GM23338 (cell line): ENCODE measurements around the gene USP6NL. TPM values are rescaled to one million over a fixed set of nuclear protein-coding genes. Genes with fewer than 3 reads are reported as not detected.

Experiments used
- ATAC-seq: fragments of 200-7000 bp; cut with Tn5 transposase; 3 replicates; pipeline ENCODE4 v1.9.1; 2020
- DNase-seq: peaks from one replicate; pipeline ENCODE4 v3.0.0-alpha.2; 2015; ENCODE audit warnings: low spot score
- H2AFZ ChIP-seq: fragments of 200-600 bp; sonication (generic); 2 replicates; pipeline ENCODE4 v1.8.0; 2016; ENCODE audit warnings: antibody characterized with exemption, mild to moderate bottlenecking, moderate library complexity
- H3F3A ChIP-seq: fragments of 200-600 bp; sonication (generic); replicated peaks from 2 replicates; pipeline ENCODE4 v1.8.0; 2017; ENCODE audit warnings: antibody characterized with exemption, mixed run types, low read depth
- H3K27ac ChIP-seq: fragments of 200-600 bp; sonication (generic); 2 replicates; pipeline ENCODE4 v1.6.1; 2016; ENCODE audit warnings: low read depth
- H3K27me3 ChIP-seq: fragments of 200-600 bp; sonication (generic); 2 replicates; pipeline ENCODE4 v1.8.0; 2016; ENCODE audit warnings: mild to moderate bottlenecking, mixed run types, moderate library complexity; ENCODE audit not compliant: insufficient read depth
- H3K36me3 ChIP-seq: fragments of 200-600 bp; sonication (generic); 2 replicates; pipeline ENCODE4 v1.8.0; 2016; ENCODE audit warnings: mild to moderate bottlenecking; ENCODE audit not compliant: insufficient read depth
- H3K4me1 ChIP-seq: fragments of 200-600 bp; sonication (generic); 2 replicates; pipeline ENCODE4 v1.8.0; 2016; ENCODE audit warnings: mild to moderate bottlenecking, moderate library complexity; ENCODE audit not compliant: insufficient read depth
- H3K4me2 ChIP-seq: fragments of 200-600 bp; sonication (generic); 2 replicates; pipeline ENCODE4 v1.7.1; 2017; ENCODE audit warnings: mixed run types
- H3K4me3 ChIP-seq: fragments of 200-600 bp; sonication (generic); 2 replicates; pipeline ENCODE4 v1.6.1; 2016; ENCODE audit warnings: mixed run types
- H3K79me2 ChIP-seq: fragments of 200-600 bp; sonication (generic); replicated peaks from 2 replicates; pipeline ENCODE4 v1.8.0; 2017; ENCODE audit warnings: mild to moderate bottlenecking; ENCODE audit not compliant: insufficient read depth
- H3K9me2 ChIP-seq: fragments of 200-600 bp; sonication (generic); 2 replicates; pipeline ENCODE4 v1.8.0; 2017; ENCODE audit not compliant: insufficient read depth
- H4K20me1 ChIP-seq: fragments of 200-600 bp; sonication (generic); replicated peaks from 2 replicates; pipeline ENCODE4 v1.8.0; 2017; ENCODE audit warnings: mild to moderate bottlenecking; ENCODE audit not compliant: insufficient read depth
- H3K27ac Mint-ChIP-seq: 2 replicates; pipeline ENCODE4 v1.8.0; 2020; ENCODE audit warnings: inconsistent platforms, mild to moderate bottlenecking, moderate library complexity, mixed read lengths
- H3K27me3 Mint-ChIP-seq: 3 replicates; pipeline ENCODE4 v1.8.0; 2022; ENCODE audit warnings: low read depth, mild to moderate bottlenecking, moderate library complexity, mixed read lengths, inconsistent platforms; ENCODE audit not compliant: insufficient read depth, poor library complexity
- H3K36me3 Mint-ChIP-seq: 3 replicates; pipeline ENCODE4 v1.8.0; 2021; ENCODE audit warnings: low read depth, mild to moderate bottlenecking, inconsistent platforms, moderate library complexity, mixed read lengths
- H3K4me1 Mint-ChIP-seq: 3 replicates; pipeline ENCODE4 v1.8.0; 2020; ENCODE audit warnings: mild to moderate bottlenecking, inconsistent platforms, mixed read lengths
- H3K4me3 Mint-ChIP-seq: 3 replicates; pipeline ENCODE4 v1.8.0; 2021; ENCODE audit warnings: moderate library complexity, mild to moderate bottlenecking, inconsistent platforms, mixed read lengths
- H3K9me3 Mint-ChIP-seq: 3 replicates; pipeline ENCODE4 v1.8.0; 2020; ENCODE audit warnings: moderate library complexity, mild to moderate bottlenecking, inconsistent platforms, mixed read lengths
- CREB1 ChIP-seq: fragments of 250-450 bp; sonication (Bioruptor Pico); IDR thresholded peaks from 2 replicates; pipeline ENCODE4 v1.5.0; 2020; ENCODE audit warnings: low read depth, mild to moderate bottlenecking, moderate library complexity
- ETS1 ChIP-seq: IDR thresholded peaks from 2 replicates; pipeline ENCODE4 v1.6.1; 2016; ENCODE audit warnings: antibody characterized with exemption
- EZH2 ChIP-seq: fragments of 200-600 bp; sonication (generic); IDR thresholded peaks from one replicate; pipeline ENCODE4 v1.8.0; 2017; ENCODE audit warnings: antibody characterized with exemption, mild to moderate bottlenecking, low read depth; ENCODE audit not compliant: unreplicated experiment
- EZH2phosphoT487 ChIP-seq: fragments of 200-600 bp; sonication (generic); IDR thresholded peaks from one replicate; pipeline ENCODE4 v1.8.1; 2018; ENCODE audit warnings: antibody characterized with exemption; ENCODE audit not compliant: unreplicated experiment
- JUNB ChIP-seq: IDR thresholded peaks from one replicate; pipeline ENCODE4 v1.6.1; 2016; ENCODE audit warnings: antibody characterized with exemption; ENCODE audit not compliant: unreplicated experiment
- NANOG ChIP-seq: IDR thresholded peaks from 2 replicates; pipeline ENCODE4 v1.6.1; 2016; ENCODE audit warnings: antibody characterized with exemption, borderline replicate concordance
- POLR2AphosphoS5 ChIP-seq: IDR thresholded peaks from 2 replicates; pipeline ENCODE4 v1.6.1; 2016; ENCODE audit warnings: antibody characterized with exemption, low read depth
- STAT1 ChIP-seq: IDR thresholded peaks from one replicate; pipeline ENCODE4 v1.6.1; 2016; ENCODE audit warnings: antibody characterized with exemption; ENCODE audit not compliant: unreplicated experiment
- ZNF114 ChIP-seq: fragments of 250-450 bp; sonication (Bioruptor Pico); IDR thresholded peaks from 2 replicates; pipeline ENCODE4 v1.5.0; 2020; ENCODE audit warnings: mild to moderate bottlenecking, moderate library complexity
- ZNF331 ChIP-seq: fragments of 250-450 bp; sonication (Bioruptor Pico); IDR thresholded peaks from 2 replicates; pipeline ENCODE4 v1.5.0; 2020; ENCODE audit warnings: low read depth, mild to moderate bottlenecking, moderate library complexity
- polyA plus RNA-seq: library from polyadenylated mRNA; unstranded; fragments of >200 nt; fragmentation: Nextera tagmentation; extraction: Ambion mirVana; gene quantifications from 2 replicates; pipeline ENCODE4 v1.2.1, GENCODE V29; 2016
- total RNA-seq: library from RNA; depleted of rRNA; stranded (reverse); fragments of >200 nt; shearing (Covaris generic); gene quantifications from 2 replicates; pipeline ENCODE4 v1.2.3, GENCODE V29; 2014
- TF ChIP-seq, protein P1 (sequence below): IDR thresholded peaks from one replicate; pipeline ENCODE4 v1.6.1; 2018; ENCODE audit warnings: antibody characterized with exemption; ENCODE audit not compliant: unreplicated experiment
- TF ChIP-seq, protein P2 (sequence below), 2 experiments: fragments of 200-600 bp in 1 of 2; sonication (generic) in 1 of 2; conservative IDR thresholded peaks; 2 replicates each; pipeline versions ENCODE4 v1.5.1 to v1.6.1; 2016 to 2017; ENCODE audit warnings: antibody characterized with exemption in 2 of 2, low read depth in 2 of 2, mild to moderate bottlenecking in 2 of 2, moderate library complexity in 1 of 2
- TF ChIP-seq, protein P3 (sequence below): fragments of 250-450 bp; sonication (Bioruptor Pico); IDR thresholded peaks from 2 replicates; pipeline ENCODE4 v1.5.0; 2020; ENCODE audit warnings: mild to moderate bottlenecking, moderate library complexity

Gene USP6NL
- total and polyA plus RNA-seq, 2 experiments from 2014 or later: 8.1 to 29.7 TPM

DNA sequence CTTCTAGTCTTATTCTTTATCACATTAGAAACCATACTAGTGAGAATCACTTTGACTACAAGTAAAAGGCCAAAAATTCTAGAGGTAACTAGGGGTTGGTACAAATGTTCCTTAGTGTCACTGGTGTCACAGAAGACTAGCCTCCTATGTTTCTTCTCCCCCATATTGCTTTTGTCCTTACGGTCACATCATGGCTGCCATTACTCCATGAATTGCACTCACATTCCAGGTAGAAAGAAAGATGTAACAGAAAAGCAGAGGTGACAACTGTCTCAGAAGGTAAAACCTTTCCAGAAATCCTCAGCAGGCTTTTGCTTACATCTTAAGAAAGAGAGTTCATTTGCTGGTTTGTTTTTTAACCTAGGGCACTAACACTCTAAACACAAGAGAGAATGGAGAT is 42.9 kb downstream of the USP6NL start:
- no peak overlapping the region for H3K4me2 ChIP-seq
- Mint-ChIP-seq H3K27ac (no peak overlapping the region), H3K9me3 (no peaks in the 10 kb centered on the region), H3K4me1 (peaks cover 24% of the 10 kb centered on the region), H3K4me3 (no peak overlapping the region), H3K27me3 (peaks cover 3% of the 10 kb centered on the region), H3K36me3 (peaks cover 4% of the 10 kb centered on the region; the same call in 1 of the 3 replicates)
- peaks cover 3% of the 10 kb centered on the region; the same call in 1 of the 2 replicates for H3K4me1 ChIP-seq
- H3K27ac ChIP-seq: no peak overlapping the region
- H3K27me3 ChIP-seq: no peaks in the 10 kb centered on the region
- peaks cover 100% of the 10 kb centered on the region for H3K79me2 ChIP-seq
- DNase-seq: no peak
- no peak overlapping the region for H3K4me3 ChIP-seq
- no peaks in the 10 kb centered on the region for H3K36me3 ChIP-seq
- no peak for ATAC-seq
- peaks cover 14% of the 10 kb centered on the region for H4K20me1 ChIP-seq
- no peaks in the 10 kb centered on the region for H3F3A ChIP-seq
- H2AFZ ChIP-seq: no peak overlapping the region
- H3K9me2 ChIP-seq: no peaks in the 10 kb centered on the region
- TF ChIP-seq ETS1 (no peak), CREB1 (CRISPR knock-in tag) (no peak), STAT1 (no peak), JUNB (no peak), EZH2phosphoT487 (no peak), ZNF331 (CRISPR knock-in tag) (no peak), EZH2 (no peak), NANOG (no peak), ZNF114 (no peak), POLR2AphosphoS5 (no peak)
- TF ChIP-seq, protein P1, sequence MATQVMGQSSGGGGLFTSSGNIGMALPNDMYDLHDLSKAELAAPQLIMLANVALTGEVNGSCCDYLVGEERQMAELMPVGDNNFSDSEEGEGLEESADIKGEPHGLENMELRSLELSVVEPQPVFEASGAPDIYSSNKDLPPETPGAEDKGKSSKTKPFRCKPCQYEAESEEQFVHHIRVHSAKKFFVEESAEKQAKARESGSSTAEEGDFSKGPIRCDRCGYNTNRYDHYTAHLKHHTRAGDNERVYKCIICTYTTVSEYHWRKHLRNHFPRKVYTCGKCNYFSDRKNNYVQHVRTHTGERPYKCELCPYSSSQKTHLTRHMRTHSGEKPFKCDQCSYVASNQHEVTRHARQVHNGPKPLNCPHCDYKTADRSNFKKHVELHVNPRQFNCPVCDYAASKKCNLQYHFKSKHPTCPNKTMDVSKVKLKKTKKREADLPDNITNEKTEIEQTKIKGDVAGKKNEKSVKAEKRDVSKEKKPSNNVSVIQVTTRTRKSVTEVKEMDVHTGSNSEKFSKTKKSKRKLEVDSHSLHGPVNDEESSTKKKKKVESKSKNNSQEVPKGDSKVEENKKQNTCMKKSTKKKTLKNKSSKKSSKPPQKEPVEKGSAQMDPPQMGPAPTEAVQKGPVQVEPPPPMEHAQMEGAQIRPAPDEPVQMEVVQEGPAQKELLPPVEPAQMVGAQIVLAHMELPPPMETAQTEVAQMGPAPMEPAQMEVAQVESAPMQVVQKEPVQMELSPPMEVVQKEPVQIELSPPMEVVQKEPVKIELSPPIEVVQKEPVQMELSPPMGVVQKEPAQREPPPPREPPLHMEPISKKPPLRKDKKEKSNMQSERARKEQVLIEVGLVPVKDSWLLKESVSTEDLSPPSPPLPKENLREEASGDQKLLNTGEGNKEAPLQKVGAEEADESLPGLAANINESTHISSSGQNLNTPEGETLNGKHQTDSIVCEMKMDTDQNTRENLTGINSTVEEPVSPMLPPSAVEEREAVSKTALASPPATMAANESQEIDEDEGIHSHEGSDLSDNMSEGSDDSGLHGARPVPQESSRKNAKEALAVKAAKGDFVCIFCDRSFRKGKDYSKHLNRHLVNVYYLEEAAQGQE: no peak
- TF ChIP-seq, protein P2, sequence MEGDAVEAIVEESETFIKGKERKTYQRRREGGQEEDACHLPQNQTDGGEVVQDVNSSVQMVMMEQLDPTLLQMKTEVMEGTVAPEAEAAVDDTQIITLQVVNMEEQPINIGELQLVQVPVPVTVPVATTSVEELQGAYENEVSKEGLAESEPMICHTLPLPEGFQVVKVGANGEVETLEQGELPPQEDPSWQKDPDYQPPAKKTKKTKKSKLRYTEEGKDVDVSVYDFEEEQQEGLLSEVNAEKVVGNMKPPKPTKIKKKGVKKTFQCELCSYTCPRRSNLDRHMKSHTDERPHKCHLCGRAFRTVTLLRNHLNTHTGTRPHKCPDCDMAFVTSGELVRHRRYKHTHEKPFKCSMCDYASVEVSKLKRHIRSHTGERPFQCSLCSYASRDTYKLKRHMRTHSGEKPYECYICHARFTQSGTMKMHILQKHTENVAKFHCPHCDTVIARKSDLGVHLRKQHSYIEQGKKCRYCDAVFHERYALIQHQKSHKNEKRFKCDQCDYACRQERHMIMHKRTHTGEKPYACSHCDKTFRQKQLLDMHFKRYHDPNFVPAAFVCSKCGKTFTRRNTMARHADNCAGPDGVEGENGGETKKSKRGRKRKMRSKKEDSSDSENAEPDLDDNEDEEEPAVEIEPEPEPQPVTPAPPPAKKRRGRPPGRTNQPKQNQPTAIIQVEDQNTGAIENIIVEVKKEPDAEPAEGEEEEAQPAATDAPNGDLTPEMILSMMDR (conservative IDR thresholded peaks at IDR 0.05; ENCODE audit: low read depth in 2 of 2): no peak
- TF ChIP-seq, protein P3, sequence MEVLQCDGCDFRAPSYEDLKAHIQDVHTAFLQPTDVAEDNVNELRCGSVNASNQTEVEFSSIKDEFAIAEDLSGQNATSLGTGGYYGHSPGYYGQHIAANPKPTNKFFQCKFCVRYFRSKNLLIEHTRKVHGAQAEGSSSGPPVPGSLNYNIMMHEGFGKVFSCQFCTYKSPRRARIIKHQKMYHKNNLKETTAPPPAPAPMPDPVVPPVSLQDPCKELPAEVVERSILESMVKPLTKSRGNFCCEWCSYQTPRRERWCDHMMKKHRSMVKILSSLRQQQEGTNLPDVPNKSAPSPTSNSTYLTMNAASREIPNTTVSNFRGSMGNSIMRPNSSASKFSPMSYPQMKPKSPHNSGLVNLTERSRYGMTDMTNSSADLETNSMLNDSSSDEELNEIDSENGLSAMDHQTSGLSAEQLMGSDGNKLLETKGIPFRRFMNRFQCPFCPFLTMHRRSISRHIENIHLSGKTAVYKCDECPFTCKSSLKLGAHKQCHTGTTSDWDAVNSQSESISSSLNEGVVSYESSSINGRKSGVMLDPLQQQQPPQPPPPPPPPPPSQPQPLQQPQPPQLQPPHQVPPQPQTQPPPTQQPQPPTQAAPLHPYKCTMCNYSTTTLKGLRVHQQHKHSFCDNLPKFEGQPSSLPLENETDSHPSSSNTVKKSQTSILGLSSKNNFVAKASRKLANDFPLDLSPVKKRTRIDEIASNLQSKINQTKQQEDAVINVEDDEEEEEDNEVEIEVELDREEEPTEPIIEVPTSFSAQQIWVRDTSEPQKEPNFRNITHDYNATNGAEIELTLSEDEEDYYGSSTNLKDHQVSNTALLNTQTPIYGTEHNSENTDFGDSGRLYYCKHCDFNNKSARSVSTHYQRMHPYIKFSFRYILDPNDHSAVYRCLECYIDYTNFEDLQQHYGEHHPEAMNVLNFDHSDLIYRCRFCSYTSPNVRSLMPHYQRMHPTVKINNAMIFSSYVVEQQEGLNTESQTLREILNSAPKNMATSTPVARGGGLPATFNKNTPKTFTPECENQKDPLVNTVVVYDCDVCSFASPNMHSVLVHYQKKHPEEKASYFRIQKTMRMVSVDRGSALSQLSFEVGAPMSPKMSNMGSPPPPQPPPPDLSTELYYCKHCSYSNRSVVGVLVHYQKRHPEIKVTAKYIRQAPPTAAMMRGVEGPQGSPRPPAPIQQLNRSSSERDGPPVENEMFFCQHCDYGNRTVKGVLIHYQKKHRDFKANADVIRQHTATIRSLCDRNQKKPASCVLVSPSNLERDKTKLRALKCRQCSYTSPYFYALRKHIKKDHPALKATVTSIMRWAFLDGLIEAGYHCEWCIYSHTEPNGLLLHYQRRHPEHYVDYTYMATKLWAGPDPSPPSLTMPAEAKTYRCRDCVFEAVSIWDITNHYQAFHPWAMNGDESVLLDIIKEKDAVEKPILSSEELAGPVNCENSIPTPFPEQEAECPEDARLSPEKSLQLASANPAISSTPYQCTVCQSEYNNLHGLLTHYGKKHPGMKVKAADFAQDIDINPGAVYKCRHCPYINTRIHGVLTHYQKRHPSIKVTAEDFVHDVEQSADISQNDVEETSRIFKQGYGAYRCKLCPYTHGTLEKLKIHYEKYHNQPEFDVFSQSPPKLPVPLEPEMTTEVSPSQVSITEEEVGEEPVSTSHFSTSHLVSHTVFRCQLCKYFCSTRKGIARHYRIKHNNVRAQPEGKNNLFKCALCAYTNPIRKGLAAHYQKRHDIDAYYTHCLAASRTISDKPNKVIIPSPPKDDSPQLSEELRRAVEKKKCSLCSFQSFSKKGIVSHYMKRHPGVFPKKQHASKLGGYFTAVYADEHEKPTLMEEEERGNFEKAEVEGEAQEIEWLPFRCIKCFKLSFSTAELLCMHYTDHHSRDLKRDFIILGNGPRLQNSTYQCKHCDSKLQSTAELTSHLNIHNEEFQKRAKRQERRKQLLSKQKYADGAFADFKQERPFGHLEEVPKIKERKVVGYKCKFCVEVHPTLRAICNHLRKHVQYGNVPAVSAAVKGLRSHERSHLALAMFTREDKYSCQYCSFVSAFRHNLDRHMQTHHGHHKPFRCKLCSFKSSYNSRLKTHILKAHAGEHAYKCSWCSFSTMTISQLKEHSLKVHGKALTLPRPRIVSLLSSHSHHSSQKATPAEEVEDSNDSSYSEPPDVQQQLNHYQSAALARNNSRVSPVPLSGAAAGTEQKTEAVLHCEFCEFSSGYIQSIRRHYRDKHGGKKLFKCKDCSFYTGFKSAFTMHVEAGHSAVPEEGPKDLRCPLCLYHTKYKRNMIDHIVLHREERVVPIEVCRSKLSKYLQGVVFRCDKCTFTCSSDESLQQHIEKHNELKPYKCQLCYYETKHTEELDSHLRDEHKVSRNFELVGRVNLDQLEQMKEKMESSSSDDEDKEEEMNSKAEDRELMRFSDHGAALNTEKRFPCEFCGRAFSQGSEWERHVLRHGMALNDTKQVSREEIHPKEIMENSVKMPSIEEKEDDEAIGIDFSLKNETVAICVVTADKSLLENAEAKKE (CRISPR knock-in tag): no peak
